Activated T-helper 2 cell treated with anti-CD3 and anti-CD28 coated beads, Interferon-gamma antibody, Interleukin-2, Interleukin-4, amounts not matched to agents 10 μg/mL and 5 μg/mL and 100 μg/mL, durations not matched to agents 14 hours and 24 hours and 36 hours (primary cell): ENCODE measurements around the gene LOXL1. TPM values are rescaled to one million over a fixed set of nuclear protein-coding genes. Genes with fewer than 3 reads are reported as not detected.
A peak's percentile ranks its signal among the peaks of the same experiment; 100 is the strongest.

Source experiments
- DNase-seq: peaks from one replicate; pipeline ENCODE4 v3.0.0; 2021; ENCODE audit warnings: low spot score
- H3K27ac Mint-ChIP-seq: one replicate; pipeline ENCODE4 v1.8.0; 2021; ENCODE audit warnings: mixed read lengths
- H3K27me3 Mint-ChIP-seq: one replicate; pipeline ENCODE4 v1.8.0; 2021; ENCODE audit warnings: low read depth, mixed read lengths
- H3K36me3 Mint-ChIP-seq: one replicate; pipeline ENCODE4 v1.8.0; 2021; ENCODE audit warnings: low read depth, mixed read lengths
- H3K4me1 Mint-ChIP-seq: one replicate; pipeline ENCODE4 v1.8.0; 2021; ENCODE audit warnings: low read depth, mixed read lengths
- H3K4me3 Mint-ChIP-seq: one replicate; pipeline ENCODE4 v1.8.0; 2021; ENCODE audit warnings: low read depth, mild to moderate bottlenecking, moderate library complexity, mixed read lengths
- H3K9me3 Mint-ChIP-seq: one replicate; pipeline ENCODE4 v1.8.0; 2021; ENCODE audit warnings: mixed read lengths
- intact Hi-C: fragments of 100-400 bp; cut with micrococcal nuclease; formaldehyde crosslinking; loops from one replicate; pipeline ENCODE4 v1.15.1; 2023
- total RNA-seq: library from RNA; stranded (reverse); gene quantifications from 2 replicates; pipeline ENCODE4 v1.2.3, GENCODE V29; 2022

LOXL1 gene
- total RNA-seq, 1 donor from 2014 or later = 0.84 TPM

DNA sequence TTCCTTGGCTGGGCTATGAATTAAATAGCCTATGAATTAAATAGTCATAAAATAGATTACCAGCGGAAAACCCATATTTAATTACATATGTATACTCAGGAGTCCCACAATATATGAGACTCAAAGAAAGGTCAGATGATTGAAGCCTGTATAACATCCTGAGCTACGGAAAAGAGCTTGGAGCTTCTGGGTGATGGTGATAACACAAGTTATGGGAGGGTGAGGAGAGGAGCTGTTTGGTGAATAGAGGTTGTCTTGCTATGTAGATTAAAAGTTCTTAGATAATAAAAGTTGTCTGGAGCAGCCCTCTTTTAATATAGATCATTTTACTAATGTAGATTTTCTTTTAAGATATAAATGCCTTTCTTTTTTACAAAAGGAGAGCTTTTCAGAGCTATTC lies 70.0 kb downstream of the LOXL1 start:
- H3K4me1 Mint-ChIP-seq = peaks cover 51% of the 10 kb centered on the region
- H3K4me3 Mint-ChIP-seq = peak overlapping the region; percentile 90
- DNase-seq = no peak
- peak overlapping the region; percentile 94 for H3K27ac Mint-ChIP-seq
- no peaks in the 10 kb centered on the region for H3K9me3 Mint-ChIP-seq
- H3K36me3 Mint-ChIP-seq = peaks cover 42% of the 10 kb centered on the region
- intact Hi-C loops = loop anchor here (2.0 to 10.0 kb wide), 3 partner anchors 23 to 789 kb away; partner anchors contain the start of genes CSK and UBL7
- H3K27me3 Mint-ChIP-seq = no peaks in the 10 kb centered on the region

DNA sequence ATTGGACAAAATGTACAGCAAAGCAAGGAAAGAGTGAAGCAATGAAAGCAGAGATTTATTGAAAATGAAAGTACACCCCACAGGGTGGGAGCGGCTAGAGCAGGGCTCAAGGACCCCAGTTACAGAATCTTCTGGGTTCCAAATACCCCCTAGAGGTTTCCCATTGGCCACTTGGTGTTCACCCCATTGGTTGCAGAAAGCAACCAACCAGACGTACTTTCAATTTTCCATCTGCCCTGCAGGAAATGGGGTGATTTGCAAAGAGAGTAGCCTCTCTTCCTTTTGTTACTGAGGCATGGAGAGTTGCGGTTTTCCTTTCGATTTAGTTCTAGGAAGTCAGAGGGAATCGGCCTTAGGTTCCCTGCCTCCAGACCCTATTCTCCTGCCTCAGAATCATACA lies 70.7 kb downstream of the LOXL1 start:
- peak overlapping the region; percentile 94 for H3K27ac Mint-ChIP-seq

DNA sequence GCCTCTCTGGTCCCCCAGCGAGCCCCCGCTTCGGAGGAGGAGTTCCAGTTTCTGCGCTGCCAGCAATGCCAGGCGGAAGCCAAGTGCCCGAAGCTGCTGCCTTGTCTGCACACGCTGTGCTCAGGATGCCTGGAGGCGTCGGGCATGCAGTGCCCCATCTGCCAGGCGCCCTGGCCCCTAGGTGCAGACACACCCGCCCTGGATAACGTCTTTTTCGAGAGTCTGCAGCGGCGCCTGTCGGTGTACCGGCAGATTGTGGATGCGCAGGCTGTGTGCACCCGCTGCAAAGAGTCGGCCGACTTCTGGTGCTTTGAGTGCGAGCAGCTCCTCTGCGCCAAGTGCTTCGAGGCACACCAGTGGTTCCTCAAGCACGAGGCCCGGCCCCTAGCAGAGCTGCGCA lies 71.7 kb downstream of the LOXL1 start:
- Mint-ChIP-seq H3K9me3 (no peaks in the 10 kb centered on the region), H3K36me3 (peaks cover 50% of the 10 kb centered on the region), H3K27me3 (no peaks in the 10 kb centered on the region), H3K27ac (peak overlapping the region; percentile 94), H3K4me3 (no peak overlapping the region), H3K4me1 (peaks cover 45% of the 10 kb centered on the region)
- DNase-seq = no peak
- intact Hi-C loops = loop anchor here (2.0 to 10.0 kb wide), 3 partner anchors 25 to 787 kb away; partner anchors contain the start of genes CSK and UBL7

More for the DNA sequence above, 70.7 kb downstream of the LOXL1 start:
- Mint-ChIP-seq H3K36me3 (peaks cover 45% of the 10 kb centered on the region), H3K9me3 (no peaks in the 10 kb centered on the region), H3K27me3 (no peaks in the 10 kb centered on the region), H3K4me3 (peak overlapping the region; percentile 90), H3K4me1 (peaks cover 50% of the 10 kb centered on the region)
- DNase-seq = peak; percentile 51
- intact Hi-C loops = loop anchor here (2.0 to 10.0 kb wide), 3 partner anchors 24 to 788 kb away; partner anchors contain the start of genes CSK and UBL7

Other genes with a start within 250 kb of the LOXL1 start
- 16.7 and 17.0 TPM in 2 replicates for gene CD276, start 242.1 kb upstream of the LOXL1 start, total RNA-seq
- gene INSYN1, start 173.1 kb upstream of the LOXL1 start, total RNA-seq = not detected in 2 replicates
- not detected in 2 replicates for gene TBC1D21, start 52.9 kb upstream of the LOXL1 start, total RNA-seq
- gene STOML1, start 65.8 kb downstream of the LOXL1 start, total RNA-seq = 8.6 and 9.2 TPM in 2 replicates
- gene PML, start 68.3 kb downstream of the LOXL1 start, total RNA-seq = 64.5 and 70.2 TPM in 2 replicates
- gene GOLGA6A, start 156.1 kb downstream of the LOXL1 start, total RNA-seq = not detected in 2 replicates
- gene ISLR2, start 204.1 kb downstream of the LOXL1 start, total RNA-seq = not detected in 2 replicates
- not detected in 2 replicates for gene ISLR, start 247.2 kb downstream of the LOXL1 start, total RNA-seq